Esophagus mucosa (tissue), 1 donor: ENCODE results near the gene SBF1. TPM values are rescaled to one million over a fixed set of nuclear protein-coding genes. Genes with fewer than 3 reads are reported as not detected.

ENCODE experiments used
- ATAC-seq: fragments of 200-7000 bp; cut with Tn5 transposase; one replicate; pipeline ENCODE4 v1.9.1; 2020
- total RNA-seq: library from RNA; stranded (reverse); gene quantifications from one replicate; pipeline ENCODE4 v1.2.4, GENCODE V29; 2023
- donor health status: DM: yes; HTN: yes; CAD: no.

Gene SBF1
- total RNA-seq, 1 donor from 2014 or later, result 55.0 TPM

GRCh38 chr22:50506611-50507420 lies 32.0 kb upstream of the SBF1 start:
- ATAC-seq, result peak; percentile 15

GRCh38 chr22:50505776-50506610 lies 31.2 kb upstream of the SBF1 start:
- no peak for ATAC-seq

GRCh38 chr22:50505276-50505775 lies 30.5 kb upstream of the SBF1 start:
- ATAC-seq, result no peak

- ATAC-seq, result peak; percentile 24
These were observed 29.8 kb upstream of the SBF1 start for GRCh38 chr22:50504369-50505211.

GRCh38 chr22:50503475-50504145 lies 28.8 kb upstream of the SBF1 start:
- ATAC-seq, result no peak

- ATAC-seq, result no peak
These were observed 28.0 kb upstream of the SBF1 start for GRCh38 chr22:50502628-50503474.

- no peak for ATAC-seq
These were observed 27.3 kb upstream of the SBF1 start for GRCh38 chr22:50502096-50502495.

GRCh38 chr22:50500452-50500851 lies 25.6 kb upstream of the SBF1 start:
- no peak for ATAC-seq

- ATAC-seq, result peak; percentile 73
These were observed 23.6 kb upstream of the SBF1 start for GRCh38 chr22:50498322-50498890.

GRCh38 chr22:50497093-50497492 lies 22.3 kb upstream of the SBF1 start:
- ATAC-seq, result no peak

- ATAC-seq, result peak; percentile 5
These were observed 15.9 kb upstream of the SBF1 start for GRCh38 chr22:50490531-50491308.

- ATAC-seq, result peak; percentile 5
These were observed 14.8 kb upstream of the SBF1 start for GRCh38 chr22:50489363-50490243.

- ATAC-seq, result no peak
These were observed 14.1 kb upstream of the SBF1 start for GRCh38 chr22:50488886-50489285.

- no peak for ATAC-seq
These were observed 13.3 kb upstream of the SBF1 start for GRCh38 chr22:50488006-50488677.

GRCh38 chr22:50487290-50488005 lies 12.6 kb upstream of the SBF1 start:
- no peak for ATAC-seq

GRCh38 chr22:50486561-50487289 lies 11.9 kb upstream of the SBF1 start, which contains the start of gene MIOX:
MIOX (plus strand) TSS chr22:50486859; CDS start chr22:50486898, 39 bp downstream.
- peak; percentile 5 for ATAC-seq
